HepG2 (cell line): ENCODE measurements around the gene SEM1. TPM values are rescaled to one million over a fixed set of nuclear protein-coding genes. Genes with fewer than 3 reads are reported as not detected.
A peak's percentile ranks its signal among the peaks of the same experiment; 100 is the strongest.

ENCODE experiments used
- GLMP ChIP-seq: sonication (generic); formaldehyde crosslinking; IDR thresholded peaks from 2 replicates; pipeline ENCODE4 v1.9.0; 2021; ENCODE audit warnings: missing genetic modification reagents, mild to moderate bottlenecking, borderline replicate concordance
- HDAC2 ChIP-seq: sonication (generic); formaldehyde crosslinking; IDR thresholded peaks from 2 replicates; pipeline ENCODE4 v1.4.0; 2020; ENCODE audit warnings: missing genetic modification reagents
- HNF4G ChIP-seq, 2 experiments: sonication (generic) in 1 of 2; formaldehyde crosslinking in 1 of 2; IDR thresholded peaks; 2 replicates each; pipeline versions ENCODE4 v1.4.0 to v1.6.1; 2011 to 2020; ENCODE audit warnings: borderline replicate concordance in 2 of 2, low read depth in 2 of 2, mild to moderate bottlenecking in 2 of 2, low read length in 1 of 2, missing genetic modification reagents in 1 of 2, moderate library complexity in 1 of 2
- IRF9 ChIP-seq: sonication (generic); formaldehyde crosslinking; IDR thresholded peaks from 2 replicates; pipeline ENCODE4 v1.8.0; 2022; ENCODE audit warnings: missing genetic modification reagents, mild to moderate bottlenecking, borderline replicate concordance
- IRX3 ChIP-seq: sonication (generic); formaldehyde crosslinking; IDR thresholded peaks from 2 replicates; pipeline ENCODE4 v1.8.1; 2023; ENCODE audit warnings: mild to moderate bottlenecking, low read depth, missing genetic modification reagents, borderline replicate concordance
- KDM2A ChIP-seq: sonication (generic); formaldehyde crosslinking; IDR thresholded peaks from 2 replicates; pipeline ENCODE4 v1.4.0; 2020; ENCODE audit warnings: low read depth, missing genetic modification reagents, borderline replicate concordance
- KMT2A ChIP-seq: sonication (generic); formaldehyde crosslinking; IDR thresholded peaks from 2 replicates; pipeline ENCODE4 v1.4.0; 2020; ENCODE audit warnings: missing genetic modification reagents
- PAX8 ChIP-seq: sonication (generic); formaldehyde crosslinking; IDR thresholded peaks from 2 replicates; pipeline ENCODE4 v1.8.0; 2022; ENCODE audit warnings: mild to moderate bottlenecking, missing genetic modification reagents, borderline replicate concordance
- POLR2A ChIP-seq, 2 experiments: IDR thresholded peaks; 2 replicates each; pipeline ENCODE4 v1.6.1; 2011; ENCODE audit warnings: low read depth in 2 of 2, low read length in 2 of 2, mild to moderate bottlenecking in 1 of 2, moderate library complexity in 1 of 2; ENCODE audit not compliant: insufficient read depth in 1 of 2
- SNAPC4 ChIP-seq: sonication (generic); formaldehyde crosslinking; IDR thresholded peaks from 2 replicates; pipeline ENCODE4 v1.4.0; 2020; ENCODE audit warnings: mild to moderate bottlenecking, missing genetic modification reagents
- SP4 ChIP-seq: sonication (generic); formaldehyde crosslinking; IDR thresholded peaks from 2 replicates; pipeline ENCODE4 v1.8.1; 2023; ENCODE audit warnings: mild to moderate bottlenecking, missing genetic modification reagents
- TBX2 ChIP-seq: sonication (generic); formaldehyde crosslinking; IDR thresholded peaks from 2 replicates; pipeline ENCODE4 v1.5.0; 2020; ENCODE audit warnings: missing genetic modification reagents, mild to moderate bottlenecking, borderline replicate concordance
- TGIF2 ChIP-seq: IDR thresholded peaks from 2 replicates; pipeline ENCODE4 v1.6.1; 2016; ENCODE audit warnings: control low read depth, missing compliant biosample characterization
- ZFX ChIP-seq: sonication (generic); formaldehyde crosslinking; IDR thresholded peaks from 2 replicates; pipeline ENCODE4 v1.4.0; 2020; ENCODE audit warnings: mild to moderate bottlenecking, low read depth, missing genetic modification reagents, moderate library complexity
- ZNF44 ChIP-seq: sonication (generic); formaldehyde crosslinking; IDR thresholded peaks from 2 replicates; pipeline ENCODE4 v1.5.1; 2020; ENCODE audit warnings: mild to moderate bottlenecking, missing genetic modification reagents
- ZNF710 ChIP-seq: sonication (generic); formaldehyde crosslinking; IDR thresholded peaks from 2 replicates; pipeline ENCODE4 v1.5.0; 2020; ENCODE audit warnings: mild to moderate bottlenecking, missing genetic modification reagents, borderline replicate concordance
- ZNF790 ChIP-seq: sonication (generic); formaldehyde crosslinking; IDR thresholded peaks from 2 replicates; pipeline ENCODE4 v1.8.0; 2022; ENCODE audit warnings: missing genetic modification reagents, mild to moderate bottlenecking, borderline replicate concordance
- ZSCAN30 ChIP-seq: sonication (generic); formaldehyde crosslinking; IDR thresholded peaks from 2 replicates; pipeline ENCODE4 v1.5.0; 2020; ENCODE audit warnings: mild to moderate bottlenecking, missing genetic modification reagents
- ZSCAN31 ChIP-seq: sonication (generic); formaldehyde crosslinking; IDR thresholded peaks from 2 replicates; pipeline ENCODE4 v1.5.0; 2020; ENCODE audit warnings: low read depth, mild to moderate bottlenecking, missing genetic modification reagents
- polyA plus RNA-seq, 8 experiments: library from polyadenylated mRNA; depleted of rRNA in 3 of 8; stranded (reverse) in 7 of 8; unstranded in 1 of 8; fragments of >200 nt; fragmentation: Illumina TruSeq in 4 of 8; extraction: Trizol in 4 of 8; gene quantifications; 2 replicates each; pipeline versions ENCODE4 v1.2.1 to v1.2.3, GENCODE V29; 2011 to 2016; ENCODE audit warnings: low read depth in 4 of 8, missing spikeins in 1 of 8, mixed read lengths in 1 of 8; ENCODE audit not compliant: insufficient read depth in 1 of 8
- total RNA-seq, 5 experiments: library from RNA; depleted of rRNA; stranded (reverse); fragments of >200 nt; fragmentation: Illumina TruSeq; extraction: Trizol; gene quantifications; 2 replicates each; pipeline ENCODE4 v1.2.3, GENCODE V29; 2016; ENCODE audit warnings: low read depth in 1 of 5

SEM1 gene
- total and polyA plus RNA-seq, 2 of the 13 experiments (the other 11 are each of a cell fraction or from before 2014, with no cell fraction given): 40.7 to 174 TPM

GRCh38 chr7:96709381-96710228 is at the start of gene SEM1 (continued):
- peak; percentile 90 for TF ChIP-seq SNAPC4
- peak; percentile 31; the same call in 1 of the 2 replicates for TF ChIP-seq ZNF710 (CRISPR knock-in tag)
- TF ChIP-seq HNF4G (IDR thresholded peaks at IDR 0.05; ENCODE audit: borderline replicate concordance, low read depth, low read length): no peak
- TF ChIP-seq HNF4G (CRISPR knock-in tag; IDR thresholded peaks at IDR 0.05; ENCODE audit: borderline replicate concordance, low read depth): no peak
- peak; percentile 53 for TF ChIP-seq TGIF2 (CRISPR knock-in tag)
- TF ChIP-seq SP4 (CRISPR knock-in tag): no peak
- peak; percentile 96 for TF ChIP-seq ZFX (CRISPR knock-in tag)
- no peak for TF ChIP-seq IRX3 (CRISPR knock-in tag)
- TF ChIP-seq HDAC2: peak; percentile 53
- peak; percentile 51; the same call in 1 of the 2 replicates for TF ChIP-seq ZNF44
- no peak for TF ChIP-seq IRF9 (CRISPR knock-in tag)
- peak; percentile 82 to 85 for TF ChIP-seq POLR2A (IDR thresholded peaks at IDR 0.05; ENCODE audit: insufficient read depth in 1 of 2, low read depth in 2 of 2, low read length in 2 of 2)
- no peak for TF ChIP-seq PAX8
- TF ChIP-seq KDM2A (CRISPR knock-in tag): peak; percentile 94
- TF ChIP-seq GLMP (CRISPR knock-in tag): no peak
- TF ChIP-seq KMT2A: peak; percentile 65
- TF ChIP-seq ZNF790 (CRISPR knock-in tag): no peak
- TF ChIP-seq ZSCAN30 (CRISPR knock-in tag): no peak
- TF ChIP-seq ZSCAN31 (CRISPR knock-in tag): peak; percentile 53; the same call in 1 of the 2 replicates
- TF ChIP-seq TBX2 (CRISPR knock-in tag): peak; percentile 70; the same call in 1 of the 2 replicates
